HG03108 (cell line): Measurements from ENCODE around the gene TPX2.

Experiments used
- ATAC-seq: cut with Tn5 transposase; IDR thresholded peaks from one replicate; pipeline ENCODE4 v1.9.1; 2021; ENCODE audit warnings: moderate library complexity; ENCODE audit not compliant: unreplicated experiment

Gene TPX2

GRCh38 chr20:31760519-31761240, 21.6 kb downstream of the TPX2 start:
- ATAC-seq, result no peak

DNA sequence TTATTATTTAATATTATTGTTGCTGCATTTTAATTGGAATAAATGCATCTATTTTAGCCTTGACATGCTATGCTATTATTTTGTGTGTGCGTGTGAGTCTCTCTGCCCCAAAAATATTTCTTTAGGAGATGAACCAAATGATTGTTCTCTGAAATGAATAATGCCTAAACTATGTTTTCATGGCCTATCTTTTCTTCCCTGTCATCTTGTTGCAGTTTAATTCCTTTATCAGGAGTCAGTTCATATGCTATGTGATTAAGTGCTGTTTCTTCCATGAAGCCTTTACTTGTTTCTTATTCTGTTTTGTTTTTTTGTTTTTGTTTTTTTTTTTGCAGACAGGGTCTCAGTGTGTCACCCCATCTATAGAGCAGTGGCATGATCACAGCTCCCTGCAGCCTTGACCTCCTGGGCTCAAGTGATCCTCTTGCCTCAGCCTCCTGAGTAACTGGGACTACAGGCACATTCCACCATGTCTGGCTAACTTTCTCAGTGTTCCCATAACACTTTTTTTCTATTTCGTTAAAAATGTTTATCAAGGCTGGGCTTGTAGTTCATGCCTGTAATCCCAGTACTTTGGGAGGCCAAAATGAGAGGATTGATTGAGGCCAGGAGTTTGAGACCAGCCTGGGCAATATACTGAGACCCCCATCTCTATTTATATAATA, 25.7 kb downstream of the TPX2 start:
- ATAC-seq, result no peak

GRCh38 chr20:31767805-31768204, 28.7 kb downstream of the TPX2 start:
- no peak for ATAC-seq

DNA sequence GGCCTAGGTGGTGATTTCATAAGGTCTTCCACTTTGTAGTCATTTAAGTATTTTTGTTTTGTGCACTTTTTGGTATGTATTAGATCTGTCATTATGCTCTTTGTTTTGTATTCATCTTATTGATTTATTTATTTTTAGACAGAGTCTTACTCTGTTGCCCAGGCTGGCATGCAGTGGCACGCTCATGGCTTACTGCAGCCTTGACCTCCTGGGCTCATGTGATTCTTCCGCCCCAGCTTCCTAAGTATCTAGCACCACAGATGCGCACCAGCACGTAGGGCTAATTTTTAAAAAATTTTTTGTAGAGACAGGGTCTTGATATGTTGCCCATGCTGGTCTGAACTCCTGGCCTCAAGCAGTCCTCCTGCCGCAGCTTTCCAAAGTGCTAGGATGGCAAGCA, 30.6 kb downstream of the TPX2 start:
- ATAC-seq, result no peak

DNA sequence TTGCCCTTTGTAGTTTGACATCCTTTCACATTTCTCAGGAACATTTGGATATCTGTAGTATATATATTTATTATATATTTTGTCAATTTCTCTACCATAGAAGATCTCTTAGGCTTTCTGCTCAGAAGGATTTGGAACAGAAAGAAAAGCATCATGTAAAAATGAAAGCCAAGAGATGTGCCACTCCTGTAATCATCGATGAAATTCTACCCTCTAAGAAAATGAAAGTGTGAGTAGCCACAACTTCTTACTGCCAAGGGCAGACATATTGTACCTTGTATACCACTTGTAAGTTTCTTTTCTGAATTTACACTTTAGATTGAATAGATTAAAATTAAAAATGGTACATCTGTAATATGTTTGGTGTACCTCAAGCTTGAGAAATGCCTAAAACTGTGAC, 31.2 kb downstream of the TPX2 start:
- ATAC-seq, result no peak

DNA sequence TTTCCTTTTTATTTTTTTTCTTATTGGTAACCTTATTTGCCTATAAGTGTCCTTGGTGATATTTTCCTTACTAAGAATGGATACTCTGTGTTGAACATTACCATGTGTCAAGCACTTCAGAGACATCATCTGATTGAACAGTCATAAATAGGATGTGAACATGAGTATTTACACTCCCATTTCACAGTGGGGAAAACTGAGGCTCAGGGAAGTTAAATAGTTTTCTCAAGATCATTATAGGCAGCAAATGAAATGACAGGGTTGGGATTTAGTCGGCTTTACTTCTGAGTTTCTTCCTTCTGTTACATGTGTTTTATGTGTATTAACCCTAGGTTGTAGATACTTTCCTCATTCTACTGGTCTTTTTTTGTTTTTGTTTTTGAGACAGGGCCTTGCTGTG, 35.3 kb downstream of the TPX2 start:
- no peak for ATAC-seq

DNA sequence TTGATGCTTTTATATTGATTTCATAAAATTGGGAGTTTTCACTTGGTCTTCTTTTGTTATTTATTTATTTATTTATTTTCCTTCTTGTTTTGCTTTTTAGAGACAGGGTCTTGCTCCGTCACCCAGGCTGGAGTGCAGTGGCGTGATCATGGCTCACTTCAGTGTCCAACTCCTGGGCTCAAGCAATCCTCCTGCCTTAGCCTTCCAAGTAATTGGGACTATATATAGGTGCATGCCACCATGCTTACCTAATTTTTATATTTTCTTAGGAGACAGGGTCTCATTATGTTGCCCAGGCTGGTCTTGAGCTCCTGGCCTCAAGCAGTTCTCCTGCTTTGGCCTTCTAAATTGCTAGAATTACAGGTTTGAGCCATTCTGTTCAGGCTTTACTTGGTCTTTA, 41.7 kb downstream of the TPX2 start:
- no peak for ATAC-seq

GRCh38 chr20:31781945-31782344, 42.9 kb downstream of the TPX2 start:
- no peak for ATAC-seq

- ATAC-seq, result no peak
Measured at GRCh38 chr20:31784354-31785044, 45.4 kb downstream of the TPX2 start.

- ATAC-seq, result no peak
Measured at GRCh38 chr20:31785089-31785488, 46.0 kb downstream of the TPX2 start.

GRCh38 chr20:31788578-31788977, 49.5 kb downstream of the TPX2 start:
- ATAC-seq, result no peak

GRCh38 chr20:31790401-31790800, 51.3 kb downstream of the TPX2 start:
- ATAC-seq, result no peak

GRCh38 chr20:31797364-31797763, 58.3 kb downstream of the TPX2 start:
- ATAC-seq, result no peak

DNA sequence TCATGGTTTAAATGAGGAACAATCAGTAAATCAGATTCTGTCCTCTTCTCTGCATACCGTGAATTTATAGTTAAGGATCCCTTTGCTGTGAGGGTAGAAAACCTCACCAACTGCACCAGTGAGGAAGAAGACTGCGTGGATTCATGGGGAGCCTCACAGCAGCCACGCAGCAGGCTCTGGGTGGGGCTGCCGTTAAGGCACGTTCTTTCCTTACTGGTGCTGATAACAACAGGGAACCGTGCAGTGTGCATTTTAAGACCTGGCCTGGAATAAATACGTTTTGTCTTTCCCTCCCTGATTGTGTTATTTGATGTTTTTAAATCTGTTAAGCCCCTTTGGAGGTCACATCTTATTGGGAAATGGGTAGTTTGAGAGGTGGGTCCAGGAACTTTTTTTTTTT, 62.4 kb downstream of the TPX2 start:
- ATAC-seq, result no peak

DNA sequence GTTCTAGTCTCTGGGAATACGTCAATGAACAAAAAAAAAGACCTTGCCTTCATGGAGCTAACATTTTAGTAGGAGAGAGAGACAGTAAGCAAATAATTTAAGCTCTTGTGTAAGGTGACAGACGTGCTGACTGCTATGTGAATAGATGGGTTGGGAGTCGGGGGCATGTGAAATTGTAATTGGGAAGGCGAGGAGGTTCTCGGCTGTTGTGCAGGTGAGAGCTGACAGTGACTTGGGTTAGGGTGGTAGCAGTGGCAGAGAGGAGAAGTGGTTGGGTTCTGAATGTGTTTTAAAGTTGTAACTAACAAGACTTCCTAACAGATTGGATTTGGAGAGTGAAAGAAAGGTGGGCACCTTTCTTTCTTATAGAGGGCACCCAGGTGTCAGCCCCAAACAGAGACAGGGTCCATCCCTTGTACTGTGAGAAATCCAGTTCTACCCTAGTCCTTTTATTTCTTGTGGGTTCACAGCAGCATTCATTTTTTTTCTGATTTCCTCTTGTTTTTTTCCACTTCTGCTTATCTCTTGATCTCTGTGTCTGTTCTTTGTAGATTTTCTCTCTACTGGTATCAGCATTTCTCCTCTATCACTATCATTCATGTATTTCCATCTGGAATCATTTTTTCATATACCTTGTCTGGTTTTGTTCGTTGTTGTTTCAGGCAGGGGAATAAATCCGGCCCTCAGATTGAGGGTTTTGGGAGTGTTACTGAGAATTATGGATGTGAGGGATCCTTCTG, 64.6 kb downstream of the TPX2 start:
- ATAC-seq, result no peak

DNA sequence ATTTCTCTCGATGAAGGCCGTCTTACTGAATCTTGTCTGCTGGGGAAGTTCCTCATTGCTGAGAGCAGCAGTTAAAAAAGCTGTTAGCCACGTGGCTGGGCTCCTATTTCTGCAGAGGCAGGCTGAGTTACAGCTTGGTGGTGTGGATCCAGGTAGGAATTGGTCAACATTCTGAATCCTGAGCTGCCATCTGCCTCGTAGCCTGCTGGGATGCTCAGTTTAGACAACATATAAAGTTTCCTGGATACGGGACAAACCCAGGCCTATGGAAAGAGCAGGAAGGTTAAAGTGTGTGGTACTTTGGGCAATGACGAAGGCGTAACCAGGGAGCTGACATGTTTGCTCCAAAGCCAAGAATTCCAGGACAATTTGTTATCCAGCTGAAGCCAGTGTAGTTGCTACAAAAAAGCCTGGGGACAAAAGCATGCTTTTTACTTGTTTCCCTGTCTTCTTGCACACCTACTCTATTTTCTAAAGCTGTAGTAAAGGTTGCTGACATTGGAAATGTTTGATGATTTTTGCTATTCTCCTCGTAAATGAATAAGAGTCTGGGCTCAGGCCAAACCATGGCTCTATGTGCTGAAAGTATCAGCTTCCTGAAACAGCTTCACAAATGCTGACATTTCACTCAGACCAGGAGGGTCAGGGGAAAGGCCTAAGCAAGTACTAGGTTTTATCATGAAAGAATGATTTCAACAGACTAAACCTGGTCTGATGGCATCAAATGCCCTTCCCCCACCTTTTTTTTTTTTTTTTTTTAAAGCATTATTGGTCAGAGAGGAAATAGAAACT, 67.7 kb downstream of the TPX2 start:
- no peak for ATAC-seq

- no peak for ATAC-seq
Measured at GRCh38 chr20:31808481-31808880, 69.4 kb downstream of the TPX2 start.

GRCh38 chr20:31809661-31810060, 70.6 kb downstream of the TPX2 start:
- no peak for ATAC-seq

DNA sequence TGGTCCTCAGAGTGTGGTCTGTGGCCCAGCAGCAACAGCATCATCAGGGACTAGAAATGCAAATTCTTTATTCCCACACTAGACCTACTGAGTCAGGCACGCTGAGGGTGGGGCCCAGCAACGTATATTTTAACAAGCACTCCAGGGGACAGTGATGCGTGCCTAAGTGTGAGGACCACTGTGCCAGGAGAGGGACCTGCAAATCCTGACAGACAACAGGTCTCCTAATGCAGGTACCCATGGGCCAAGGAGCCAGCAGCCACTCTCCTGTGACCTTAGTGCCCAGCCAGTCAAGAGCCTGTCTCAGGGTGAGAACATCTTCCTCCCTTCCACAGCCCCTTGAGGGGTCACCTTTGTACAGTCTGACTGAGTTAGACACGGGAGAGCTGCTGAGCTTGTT, 72.1 kb downstream of the TPX2 start:
- ATAC-seq, result no peak

DNA sequence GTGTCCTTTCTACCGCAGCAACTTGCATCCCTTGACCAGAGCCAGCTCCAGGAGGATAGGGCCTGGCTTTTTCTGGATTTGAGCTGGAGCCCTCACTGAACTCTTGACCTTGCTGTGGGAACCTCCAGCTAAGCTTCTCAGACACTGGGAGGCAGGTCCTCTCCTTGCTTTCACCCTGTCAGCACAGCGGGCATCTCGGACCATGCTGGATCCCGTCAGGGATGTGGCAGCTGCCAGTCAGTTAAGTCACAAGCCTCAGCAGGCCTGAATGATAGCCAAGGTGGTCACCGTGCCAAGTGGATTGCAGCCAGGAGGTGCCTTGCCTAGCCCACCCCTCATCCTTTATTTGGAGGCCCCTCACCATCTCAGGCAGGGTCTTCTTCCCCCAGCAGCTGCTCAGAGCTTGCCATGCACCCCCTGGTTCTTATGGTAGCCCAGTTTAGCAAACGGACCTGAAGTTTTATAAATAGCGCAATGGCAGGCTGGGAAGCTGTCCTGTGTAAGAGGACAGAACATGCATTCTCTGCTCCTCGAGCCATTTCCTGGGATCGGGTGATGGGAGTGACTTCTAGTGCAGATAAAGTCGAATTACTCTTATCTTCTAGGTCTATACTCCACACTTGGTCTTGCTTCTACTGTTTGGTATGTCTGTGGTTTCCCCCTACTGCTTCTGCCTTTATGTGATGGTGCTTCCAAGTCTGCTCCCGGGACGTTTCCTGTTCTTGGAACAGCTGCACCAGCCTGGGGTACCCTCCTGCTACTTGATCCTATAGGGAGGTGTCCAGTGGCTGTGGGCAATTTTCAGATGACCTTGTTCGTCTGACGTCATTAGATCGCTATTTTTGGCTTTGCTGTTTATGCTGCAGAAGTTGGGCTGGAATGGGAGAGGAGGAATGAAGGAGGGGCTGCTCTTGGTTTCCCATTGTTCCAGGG, 73.0 kb downstream of the TPX2 start:
- ATAC-seq, result no peak
